Tibial nerve (tissue), 4 donors: ENCODE data around the gene SOX30. TPM values are rescaled to one million over a fixed set of nuclear protein-coding genes. Genes with fewer than 3 reads are reported as not detected.

Source experiments
- DNase-seq, 2 donors: peaks; one replicate each; pipeline ENCODE4 v3.0.0-alpha.2; 2019; ENCODE audit warnings: low spot score in 2 of 2
- H3K27ac ChIP-seq, 4 donors: fragments of 200-600 bp; sonication (generic) in 3 of 4; one replicate each; pipeline ENCODE4 v1.5.1; 2017 to 2019; ENCODE audit warnings: mild to moderate bottlenecking in 1 of 4
- H3K27me3 ChIP-seq, 2 donors: fragments of 200-600 bp; sonication (generic) in 1 of 2; one replicate each; pipeline versions ENCODE4 v1.5.1 to v1.6.0; 2017 to 2019
- H3K36me3 ChIP-seq, 3 donors: fragments of 200-600 bp; sonication (generic); one replicate each; pipeline ENCODE4 v1.5.1; 2018 to 2019
- H3K4me1 ChIP-seq, 4 donors: fragments of 200-600 bp; sonication (generic) in 3 of 4; one replicate each; pipeline ENCODE4 v1.5.1; 2017 to 2019
- H3K4me3 ChIP-seq, 4 donors: fragments of 200-600 bp; sonication (generic) in 3 of 4; one replicate each; pipeline ENCODE4 v1.5.1; 2017 to 2019; ENCODE audit warnings: mild to moderate bottlenecking in 1 of 4, moderate library complexity in 1 of 4
- H3K9me3 ChIP-seq, 4 donors: fragments of 200-600 bp; sonication (generic) in 3 of 4; one replicate each; pipeline ENCODE4 v1.5.1; 2017 to 2019
- EP300 ChIP-seq, 2 donors: sonication (generic); formaldehyde crosslinking; IDR thresholded peaks; one replicate each; pipeline ENCODE4 v1.6.1; 2017; ENCODE audit warnings: antibody characterized with exemption in 2 of 2, mild to moderate bottlenecking in 1 of 2
- POLR2A ChIP-seq, 2 donors: fragments of 450-650 bp; IDR thresholded peaks; one replicate each; pipeline ENCODE4 v1.6.1; 2017; ENCODE audit warnings: antibody characterized with exemption in 2 of 2, mild to moderate bottlenecking in 2 of 2, moderate library complexity in 2 of 2
- WGBS, 2 donors: methylation state at CpG; one replicate each; pipeline ENCODE4 v1.1.5; 2018; 5-methylcytosine and 5-hydroxymethylcytosine counted together
- total RNA-seq, 4 donors: library from RNA; depleted of rRNA; stranded (reverse); fragments of >200 nt; gene quantifications; one replicate each; pipeline ENCODE4 v1.1.0, GENCODE V29; 2016
- TF ChIP-seq, protein P1 (sequence below), 5 experiments: fragments of 200-600 bp in 3 of 5; fragments of 450-650 bp in 2 of 5; sonication (generic) in 3 of 5; IDR thresholded peaks; one replicate each; pipeline ENCODE4 v1.5.1; 2016 to 2019; ENCODE audit warnings: antibody characterized with exemption in 5 of 5, mild to moderate bottlenecking in 3 of 5, moderate library complexity in 2 of 5

Gene SOX30
- total RNA-seq, 4 donors from 2014 or later = 0.20 TPM; not detected in 3

DNA sequence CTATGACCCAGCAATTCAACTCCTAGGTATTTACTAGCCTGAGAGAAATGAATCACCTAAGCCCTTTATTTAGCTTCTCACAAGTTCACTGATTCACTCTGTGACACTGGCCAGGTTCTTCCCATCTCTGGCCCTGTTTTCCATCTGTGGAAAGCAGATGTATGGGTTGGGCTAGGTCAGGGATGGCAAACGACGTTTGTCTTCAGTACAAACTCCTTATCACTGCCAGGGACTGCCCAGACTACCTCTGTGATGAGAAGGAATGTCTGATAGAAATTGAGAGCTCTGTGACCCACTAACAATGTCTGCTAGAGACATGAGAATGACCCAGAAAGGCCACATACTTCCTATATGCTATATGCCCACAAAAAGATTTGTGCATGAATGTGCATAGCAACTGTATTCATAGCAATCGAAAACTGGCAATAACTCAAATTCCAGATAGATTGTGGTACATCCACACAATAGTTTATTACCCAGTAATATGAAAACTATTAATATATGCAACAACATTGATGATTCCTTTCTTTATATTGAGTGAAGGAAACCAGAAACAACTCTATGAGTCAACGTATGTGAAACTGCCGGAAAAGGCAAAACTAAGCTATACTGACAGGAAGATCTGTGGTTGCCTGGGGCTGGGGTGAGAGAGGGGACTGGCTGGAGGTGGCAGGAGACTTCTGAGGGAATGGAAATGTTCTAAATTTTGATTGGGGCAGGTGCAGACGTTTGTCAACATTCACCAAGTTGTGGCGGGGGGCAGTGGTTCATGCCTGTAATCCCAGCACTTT is 44.7 kb downstream of the SOX30 start:
- WGBS, 2 donors = 55 to 72% methylated on average over 7 of the region's 7 CpGs
- DNase-seq = no peak
- Histone ChIP-seq H3K4me1 (peaks cover 0 to 5% (median 0%) of the 10 kb centered on the region in 4 donors), H3K9me3 (no peaks in the 10 kb centered on the region), H3K36me3 (no peaks in the 10 kb centered on the region), H3K4me3 (no peak overlapping the region), H3K27me3 (no peaks in the 10 kb centered on the region), H3K27ac (no peak overlapping the region)
- TF ChIP-seq EP300 (IDR thresholded peaks at IDR 0.05) (no peak), POLR2A (IDR thresholded peaks at IDR 0.05) (no peak)
- TF ChIP-seq, protein P1, sequence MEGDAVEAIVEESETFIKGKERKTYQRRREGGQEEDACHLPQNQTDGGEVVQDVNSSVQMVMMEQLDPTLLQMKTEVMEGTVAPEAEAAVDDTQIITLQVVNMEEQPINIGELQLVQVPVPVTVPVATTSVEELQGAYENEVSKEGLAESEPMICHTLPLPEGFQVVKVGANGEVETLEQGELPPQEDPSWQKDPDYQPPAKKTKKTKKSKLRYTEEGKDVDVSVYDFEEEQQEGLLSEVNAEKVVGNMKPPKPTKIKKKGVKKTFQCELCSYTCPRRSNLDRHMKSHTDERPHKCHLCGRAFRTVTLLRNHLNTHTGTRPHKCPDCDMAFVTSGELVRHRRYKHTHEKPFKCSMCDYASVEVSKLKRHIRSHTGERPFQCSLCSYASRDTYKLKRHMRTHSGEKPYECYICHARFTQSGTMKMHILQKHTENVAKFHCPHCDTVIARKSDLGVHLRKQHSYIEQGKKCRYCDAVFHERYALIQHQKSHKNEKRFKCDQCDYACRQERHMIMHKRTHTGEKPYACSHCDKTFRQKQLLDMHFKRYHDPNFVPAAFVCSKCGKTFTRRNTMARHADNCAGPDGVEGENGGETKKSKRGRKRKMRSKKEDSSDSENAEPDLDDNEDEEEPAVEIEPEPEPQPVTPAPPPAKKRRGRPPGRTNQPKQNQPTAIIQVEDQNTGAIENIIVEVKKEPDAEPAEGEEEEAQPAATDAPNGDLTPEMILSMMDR (IDR thresholded peaks at IDR 0.05) = no peak

DNA sequence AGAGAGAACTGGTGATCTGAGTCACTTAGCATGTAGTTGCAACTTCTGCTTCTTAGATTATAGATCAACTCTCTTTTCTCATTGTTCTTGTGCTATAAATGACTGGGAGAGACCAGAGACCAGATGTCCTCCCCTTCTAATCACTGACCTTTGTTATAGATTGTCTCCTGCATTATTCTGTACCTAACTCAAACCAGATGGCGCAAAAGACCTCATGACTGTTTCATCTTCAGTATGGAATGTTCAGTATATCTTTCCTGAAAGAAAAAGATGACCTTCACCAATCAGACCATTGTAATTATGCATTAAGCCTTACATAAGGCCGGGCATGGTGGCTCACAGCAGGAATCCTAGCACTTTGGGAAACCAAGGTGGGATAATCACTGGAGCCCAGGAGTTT is 46.2 kb downstream of the SOX30 start:
- no peak overlapping the region for H3K4me3 ChIP-seq
- H3K4me1 ChIP-seq = peaks cover 0 to 5% (median 0%) of the 10 kb centered on the region in 4 donors
- H3K36me3 ChIP-seq = no peaks in the 10 kb centered on the region
- no peak overlapping the region for H3K27ac ChIP-seq
- no peak for DNase-seq
- 95 to 100% methylated on average over 2 of the region's 2 CpGs for WGBS, 2 donors
- TF ChIP-seq POLR2A (IDR thresholded peaks at IDR 0.05) = no peak
- no peak for TF ChIP-seq EP300 (IDR thresholded peaks at IDR 0.05)
- TF ChIP-seq, protein P1 (IDR thresholded peaks at IDR 0.05) = no peak
- no peaks in the 10 kb centered on the region for H3K27me3 ChIP-seq
- H3K9me3 ChIP-seq = no peaks in the 10 kb centered on the region

DNA sequence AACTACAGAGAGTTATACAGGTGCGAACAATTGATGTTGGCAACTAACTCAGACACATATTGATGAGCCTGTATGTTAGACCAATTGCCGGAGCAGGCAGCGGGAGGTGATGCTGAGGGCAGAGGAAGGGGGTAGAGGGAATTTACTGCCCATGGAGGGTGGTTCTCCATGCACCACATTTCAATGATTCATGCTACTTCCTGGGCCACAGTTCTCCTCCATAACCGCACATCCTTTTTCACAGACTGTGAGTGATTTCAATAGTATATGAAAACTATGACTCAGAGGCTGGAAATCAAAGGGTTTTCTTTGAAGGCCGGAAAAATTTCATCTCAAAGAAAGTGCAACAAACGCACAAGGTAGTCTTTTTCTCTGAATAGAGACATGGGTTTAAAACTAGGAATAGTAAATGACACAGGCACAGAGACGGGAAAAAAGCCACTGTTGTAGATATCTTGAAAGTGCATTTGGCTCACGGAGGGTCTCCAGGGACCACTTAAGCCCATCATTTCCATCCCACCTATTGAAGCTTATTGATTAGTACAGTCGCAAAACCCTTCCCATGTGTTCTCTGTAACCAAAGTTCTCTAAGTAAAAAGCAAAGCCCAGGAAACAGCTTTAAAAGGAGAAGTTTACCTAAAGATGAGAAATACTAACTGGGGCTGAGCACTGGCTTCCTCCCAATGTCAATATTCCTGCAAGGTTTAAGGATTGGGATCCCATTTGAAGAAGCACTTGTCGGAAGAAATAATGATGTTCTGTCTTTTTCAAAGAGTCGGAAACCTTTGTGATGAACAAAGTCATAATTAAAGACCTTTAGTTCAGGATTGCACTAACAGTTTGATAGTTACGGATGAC is 48.7 kb downstream of the SOX30 start:
- H3K4me1 ChIP-seq = peaks cover 0 to 5% (median 0%) of the 10 kb centered on the region in 4 donors
- no peak overlapping the region for H3K27ac ChIP-seq
- H3K4me3 ChIP-seq = no peak overlapping the region
- TF ChIP-seq, protein P1 (IDR thresholded peaks at IDR 0.05) = no peak
- TF ChIP-seq EP300 (IDR thresholded peaks at IDR 0.05) (no peak), POLR2A (IDR thresholded peaks at IDR 0.05) (no peak)
- DNase-seq = no peak
- H3K27me3 ChIP-seq = no peaks in the 10 kb centered on the region
- H3K36me3 ChIP-seq = no peaks in the 10 kb centered on the region
- WGBS, 2 donors = 68 to 71% methylated on average over 12 of the region's 12 CpGs
- no peaks in the 10 kb centered on the region for H3K9me3 ChIP-seq

DNA sequence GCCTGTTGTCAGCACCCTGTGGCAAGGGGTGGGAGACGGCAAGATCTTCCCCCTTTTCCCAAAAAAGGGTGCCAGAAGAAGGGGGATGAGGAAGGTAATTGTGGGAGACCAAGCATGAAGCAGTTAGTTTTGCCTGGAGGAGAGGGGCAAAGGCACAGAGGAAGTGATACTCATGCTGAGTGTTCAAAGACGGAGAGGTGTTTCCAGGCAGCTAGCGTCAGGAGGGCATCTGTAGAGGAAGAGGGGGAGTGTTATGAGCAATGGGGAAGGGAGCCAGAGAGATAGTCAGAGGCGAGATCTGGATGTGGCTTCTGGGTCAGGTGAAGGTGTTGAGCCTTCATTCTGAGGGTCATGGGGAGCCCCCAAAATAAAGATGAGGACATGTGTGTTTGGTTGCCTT is 49.7 kb downstream of the SOX30 start:
- no peaks in the 10 kb centered on the region for H3K9me3 ChIP-seq
- WGBS, 2 donors = 87 to 89% methylated on average over 4 of the region's 4 CpGs
- TF ChIP-seq EP300 (IDR thresholded peaks at IDR 0.05) = no peak
- TF ChIP-seq, protein P1 (IDR thresholded peaks at IDR 0.05) = no peak
- no peak for TF ChIP-seq POLR2A (IDR thresholded peaks at IDR 0.05)

DNA sequence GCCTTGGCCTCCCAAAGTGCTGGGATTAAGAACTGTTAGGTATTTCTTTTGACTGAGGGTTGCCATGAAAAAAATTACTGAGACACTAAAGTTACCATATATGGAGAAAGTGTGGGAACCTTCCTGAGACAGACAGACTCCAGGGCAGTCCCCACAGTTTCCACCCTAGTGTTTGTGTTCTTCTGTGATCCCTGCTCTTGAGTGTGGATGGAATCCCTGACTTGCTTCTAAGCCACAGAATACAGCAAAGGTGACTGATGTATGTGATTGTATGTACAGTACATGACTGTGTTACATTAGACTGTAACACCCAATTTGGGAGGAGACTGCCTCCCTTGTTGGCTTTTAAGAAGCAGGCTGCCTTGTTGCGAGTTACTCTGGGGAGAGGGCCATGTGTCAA is 52.0 kb downstream of the SOX30 start:
- no peak for DNase-seq
- peaks cover 0 to 17% (median 0%) of the 10 kb centered on the region in 4 donors for H3K4me1 ChIP-seq
- no peaks in the 10 kb centered on the region for H3K36me3 ChIP-seq
- TF ChIP-seq EP300 (IDR thresholded peaks at IDR 0.05) = no peak
- TF ChIP-seq, protein P1 (IDR thresholded peaks at IDR 0.05) = no peak
- no peak for TF ChIP-seq POLR2A (IDR thresholded peaks at IDR 0.05)
- WGBS, 2 donors = 85 to 93% methylated on average over 1 of the region's 1 CpG
- no peak overlapping the region for H3K27ac ChIP-seq
- no peak overlapping the region for H3K4me3 ChIP-seq
- no peaks in the 10 kb centered on the region for H3K9me3 ChIP-seq
- no peaks in the 10 kb centered on the region for H3K27me3 ChIP-seq

More for the DNA sequence above, 49.7 kb downstream of the SOX30 start:
- Histone ChIP-seq H3K36me3 (no peaks in the 10 kb centered on the region), H3K27ac (no peak overlapping the region), H3K4me3 (no peak overlapping the region), H3K4me1 (peaks cover 0 to 5% (median 0%) of the 10 kb centered on the region in 4 donors), H3K27me3 (no peaks in the 10 kb centered on the region)
- DNase-seq = no peak
